GM12872 (cell line): ENCODE measurements around the gene ACTA2.

Experiments used
- TF ChIP-seq, protein P1 (sequence below): IDR thresholded peaks from 3 replicates; pipeline ENCODE4 v1.5.1; 2011; ENCODE audit warnings: low read depth, mild to moderate bottlenecking, low read length, moderate library complexity; ENCODE audit not compliant: insufficient read depth

ACTA2 gene

GRCh38 chr10:88962336-88962735 lies 9.8 kb upstream of the ACTA2 start:
- TF ChIP-seq, protein P1, sequence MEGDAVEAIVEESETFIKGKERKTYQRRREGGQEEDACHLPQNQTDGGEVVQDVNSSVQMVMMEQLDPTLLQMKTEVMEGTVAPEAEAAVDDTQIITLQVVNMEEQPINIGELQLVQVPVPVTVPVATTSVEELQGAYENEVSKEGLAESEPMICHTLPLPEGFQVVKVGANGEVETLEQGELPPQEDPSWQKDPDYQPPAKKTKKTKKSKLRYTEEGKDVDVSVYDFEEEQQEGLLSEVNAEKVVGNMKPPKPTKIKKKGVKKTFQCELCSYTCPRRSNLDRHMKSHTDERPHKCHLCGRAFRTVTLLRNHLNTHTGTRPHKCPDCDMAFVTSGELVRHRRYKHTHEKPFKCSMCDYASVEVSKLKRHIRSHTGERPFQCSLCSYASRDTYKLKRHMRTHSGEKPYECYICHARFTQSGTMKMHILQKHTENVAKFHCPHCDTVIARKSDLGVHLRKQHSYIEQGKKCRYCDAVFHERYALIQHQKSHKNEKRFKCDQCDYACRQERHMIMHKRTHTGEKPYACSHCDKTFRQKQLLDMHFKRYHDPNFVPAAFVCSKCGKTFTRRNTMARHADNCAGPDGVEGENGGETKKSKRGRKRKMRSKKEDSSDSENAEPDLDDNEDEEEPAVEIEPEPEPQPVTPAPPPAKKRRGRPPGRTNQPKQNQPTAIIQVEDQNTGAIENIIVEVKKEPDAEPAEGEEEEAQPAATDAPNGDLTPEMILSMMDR = no peak

GRCh38 chr10:88961266-88961665 lies 8.7 kb upstream of the ACTA2 start:
- TF ChIP-seq, protein P1 = no peak

GRCh38 chr10:88960802-88961201 lies 8.2 kb upstream of the ACTA2 start:
- TF ChIP-seq, protein P1 = no peak

GRCh38 chr10:88958721-88959120 lies 6.1 kb upstream of the ACTA2 start:
- TF ChIP-seq, protein P1 = no peak

DNA sequence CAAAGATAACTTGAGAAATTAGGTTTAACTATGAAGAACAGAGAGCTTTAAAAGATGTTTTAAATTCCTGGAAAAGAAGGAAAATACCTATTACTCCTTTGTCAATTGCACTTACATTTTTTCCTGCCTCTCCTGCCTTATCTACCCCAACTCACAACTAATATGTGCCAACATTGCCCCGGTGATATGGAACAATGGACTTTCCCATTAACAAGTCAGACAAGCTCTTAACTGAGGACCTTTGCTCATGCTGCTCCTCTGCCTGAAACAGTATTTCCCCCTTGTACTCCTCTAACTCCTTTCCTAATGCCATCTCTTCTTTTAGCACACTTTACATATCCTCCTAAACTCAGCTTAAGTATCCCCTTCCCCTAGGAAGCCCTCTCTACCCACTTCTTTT lies 4.8 kb upstream of the ACTA2 start:
- TF ChIP-seq, protein P1 = no peak

GRCh38 chr10:88954458-88955083 lies 2.0 kb upstream of the ACTA2 start:
- TF ChIP-seq, protein P1 = no peak

DNA sequence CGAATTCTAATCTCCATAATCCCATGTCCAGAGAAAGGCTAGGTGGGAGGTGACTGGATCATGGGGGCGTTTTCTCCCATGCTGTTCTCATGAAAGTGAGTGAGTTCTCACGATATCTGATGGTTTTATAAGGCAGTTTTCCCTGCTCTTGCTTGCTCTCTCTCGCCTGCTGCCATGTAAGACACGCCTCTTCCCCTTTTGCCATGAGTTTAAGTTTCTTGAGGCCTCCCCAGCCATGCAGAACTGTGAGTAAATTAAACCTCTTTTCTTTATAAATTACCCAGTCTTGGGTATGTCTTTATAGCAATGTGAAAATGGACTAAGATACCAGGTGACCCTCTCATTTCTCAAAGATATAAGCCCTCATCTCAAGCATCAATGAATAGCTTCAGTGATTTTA lies 1.1 kb upstream of the ACTA2 start:
- TF ChIP-seq, protein P1 = no peak
